SHP77 treated with DMSO at 0.1 percent for 48 hours (cell line): ENCODE data around the gene TMEM178B.
"Not testable (repeated sequence)": the region's sequence is repeated elsewhere in the genome, so short reads cannot be mapped to it uniquely, and the experiment has no call there.

Experiments
- DNase-seq: peaks from one replicate; lab custom pipeline; 2025; lab: John Stamatoyannopoulos, UW

Gene TMEM178B

DNA sequence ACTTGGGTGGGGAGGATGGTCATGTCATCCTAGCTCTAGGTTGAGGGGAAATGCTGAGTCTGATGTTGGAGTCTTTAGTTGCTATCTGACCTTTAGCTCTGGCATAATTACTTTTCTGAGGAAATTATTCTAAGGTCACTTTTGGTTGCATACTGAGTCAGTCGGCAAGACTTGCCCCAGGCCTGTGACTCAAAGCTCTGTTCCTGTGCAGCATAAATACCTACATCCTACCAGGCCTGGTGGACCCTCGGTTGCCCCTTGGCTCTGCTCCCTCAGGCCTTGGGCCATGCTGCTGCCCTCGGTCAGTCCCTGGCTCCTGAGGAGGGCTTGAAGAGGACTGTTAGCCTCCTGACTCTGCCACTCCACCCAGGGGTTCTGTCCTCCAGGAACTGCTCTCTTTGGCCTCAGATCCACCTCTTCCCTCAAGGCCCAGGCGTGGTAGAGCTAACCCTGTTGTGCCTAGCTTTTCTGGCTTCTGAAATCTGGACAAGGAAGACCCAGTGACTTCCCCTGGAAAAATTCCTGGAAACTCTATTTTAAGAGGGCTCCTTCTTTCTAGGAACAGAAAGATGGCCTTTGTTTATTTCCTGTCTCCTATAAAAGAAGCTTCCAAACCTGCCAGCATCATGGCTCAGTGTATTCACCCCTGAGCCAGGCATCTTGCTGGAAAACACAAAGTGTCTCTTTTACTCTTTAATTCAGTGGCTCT lies 71.2 kb downstream of the TMEM178B start:
- no peak for DNase-seq

DNA sequence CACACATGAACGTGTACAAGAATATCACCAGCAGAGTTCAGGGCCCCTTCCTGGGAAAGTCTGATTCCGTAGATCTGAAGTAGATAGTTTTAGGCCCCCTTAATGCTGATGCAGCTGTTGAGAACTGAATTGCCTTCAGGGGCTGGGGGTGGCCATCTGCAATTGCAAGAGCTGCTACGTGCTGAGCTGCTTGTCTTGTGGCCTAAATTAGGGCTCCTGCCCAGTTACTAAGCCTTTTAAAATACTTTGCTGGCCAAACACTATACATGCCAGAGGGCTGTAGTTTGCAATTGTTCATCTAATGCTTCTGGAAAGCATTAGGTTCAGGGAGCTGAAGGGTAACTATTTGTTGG lies 71.7 kb downstream of the TMEM178B start:
- DNase-seq, result no peak

DNA sequence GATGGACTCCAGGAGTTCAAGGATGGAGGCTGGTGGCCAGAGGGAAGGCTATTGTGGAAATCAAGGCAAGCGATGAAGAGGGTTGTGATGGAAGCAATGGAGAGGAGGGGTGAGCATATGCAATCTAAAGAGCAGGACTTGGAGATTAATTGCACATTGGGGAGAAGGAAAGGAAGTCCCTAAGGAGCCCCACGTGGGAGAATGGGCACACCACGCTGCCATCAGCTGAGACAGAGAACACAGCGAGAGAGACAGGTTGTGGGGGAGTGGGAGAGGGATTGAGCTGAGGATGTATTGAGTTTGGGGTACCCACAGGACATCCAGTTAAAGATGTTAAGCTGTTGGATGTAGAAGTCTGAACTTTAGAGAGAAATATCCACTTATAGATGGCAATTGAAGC lies 73.6 kb downstream of the TMEM178B start:
- no peak for DNase-seq

DNA sequence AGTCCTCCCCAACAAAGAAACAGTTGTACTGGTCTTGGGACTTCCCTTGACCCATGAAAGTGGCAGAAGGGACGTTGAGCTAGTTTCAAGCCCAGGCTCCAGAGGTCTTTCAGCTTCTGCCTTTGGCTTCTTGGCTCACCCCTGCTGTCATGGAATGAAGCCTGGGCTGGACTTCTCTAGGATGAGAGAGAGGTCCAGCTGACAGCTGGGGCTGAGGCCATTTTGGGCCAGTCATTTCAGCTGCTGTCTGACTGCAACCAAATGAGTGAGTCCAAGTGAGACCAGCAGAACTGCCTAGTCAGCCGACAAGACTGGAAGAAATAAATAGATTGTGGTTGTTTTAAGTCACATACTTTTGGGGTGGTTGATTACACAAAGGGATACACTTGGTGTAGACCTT lies 76.6 kb downstream of the TMEM178B start:
- DNase-seq, result no peak

DNA sequence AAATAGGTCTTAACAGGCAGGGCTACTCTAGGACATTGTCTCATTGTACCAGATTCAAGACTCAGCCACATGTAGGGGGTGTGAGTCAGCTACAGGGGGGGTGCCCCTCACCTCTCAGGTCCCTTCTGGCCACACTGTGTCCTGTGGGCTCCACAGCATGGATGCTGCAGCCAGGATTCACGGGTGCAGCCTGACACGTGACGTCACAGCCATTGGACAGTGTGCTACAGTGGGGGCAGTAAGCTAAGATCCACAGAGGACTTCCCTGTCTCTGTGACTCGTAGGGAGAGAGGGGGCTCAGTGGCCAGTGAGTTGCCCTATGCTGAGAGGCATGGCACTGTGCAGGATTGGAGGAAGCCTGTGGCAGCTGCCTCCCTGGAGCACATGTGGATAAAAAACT lies 77.9 kb downstream of the TMEM178B start:
- DNase-seq, result no peak

DNA sequence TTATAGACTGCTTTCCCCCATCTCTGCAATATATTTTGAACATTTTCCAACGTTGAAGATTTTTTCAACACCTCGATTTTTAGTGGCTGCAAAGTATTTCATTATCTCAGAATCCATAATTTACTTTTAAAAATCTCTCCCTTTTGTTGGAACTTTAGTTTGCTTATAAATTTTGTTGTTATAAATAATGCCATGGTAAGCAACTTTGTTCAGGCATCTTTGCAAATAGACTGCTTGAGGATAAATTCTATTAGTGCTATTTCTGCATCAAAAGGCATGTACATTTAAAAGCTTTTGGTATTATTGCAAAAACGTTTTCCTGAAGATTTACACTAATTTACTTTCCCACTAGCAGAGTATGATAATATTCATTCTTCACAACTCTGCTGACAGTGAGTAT lies 79.4 kb downstream of the TMEM178B start:
- DNase-seq, result no peak

DNA sequence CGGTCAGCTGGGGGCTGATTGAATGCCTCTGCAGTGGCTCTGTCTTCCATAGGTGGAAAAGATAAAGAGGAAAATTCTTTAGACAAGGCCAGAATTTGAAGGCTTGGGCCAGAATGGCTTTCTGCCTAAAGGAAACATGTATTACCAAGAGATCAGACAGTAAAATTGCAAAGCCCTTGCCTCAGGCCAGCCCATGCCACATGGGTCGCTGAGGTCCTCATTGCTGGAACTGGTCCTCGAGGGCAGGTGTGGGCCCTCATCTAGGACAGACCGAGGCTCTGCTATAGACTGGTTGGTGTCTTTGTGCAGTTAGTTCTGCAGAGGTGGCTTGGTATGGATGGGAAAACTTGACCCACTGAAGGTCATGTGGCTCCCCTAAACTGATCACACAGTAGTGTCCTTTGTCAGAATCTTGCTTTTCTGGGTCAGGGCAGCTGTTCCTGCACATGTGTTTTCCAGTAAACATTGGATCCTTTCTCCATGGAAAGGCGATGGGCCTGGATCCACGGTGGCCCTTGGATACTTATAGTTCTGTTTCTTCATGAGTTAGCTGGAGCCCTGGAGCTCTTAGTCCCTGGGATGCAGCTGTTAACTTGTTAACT lies 80.4 kb downstream of the TMEM178B start:
- DNase-seq, result no peak

DNA sequence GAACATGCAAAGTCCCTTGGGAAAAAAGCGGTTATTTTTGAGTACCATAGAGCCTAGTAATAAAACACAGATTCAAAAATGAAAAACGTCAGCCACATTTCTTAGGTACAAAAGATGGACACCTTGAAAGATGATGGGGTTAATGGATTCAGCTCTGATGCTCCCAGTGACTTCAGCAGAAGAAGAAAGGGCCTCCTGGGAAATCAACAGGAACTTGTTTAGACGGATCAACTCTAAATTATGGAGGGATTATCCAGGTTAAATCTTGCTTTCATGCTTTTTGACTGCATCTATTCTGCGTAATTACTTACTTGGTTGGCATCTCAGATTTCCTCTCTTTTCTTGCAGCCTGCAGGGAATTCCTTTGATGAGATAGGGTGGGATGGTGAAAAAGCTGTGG lies 82.5 kb downstream of the TMEM178B start:
- no peak for DNase-seq

DNA sequence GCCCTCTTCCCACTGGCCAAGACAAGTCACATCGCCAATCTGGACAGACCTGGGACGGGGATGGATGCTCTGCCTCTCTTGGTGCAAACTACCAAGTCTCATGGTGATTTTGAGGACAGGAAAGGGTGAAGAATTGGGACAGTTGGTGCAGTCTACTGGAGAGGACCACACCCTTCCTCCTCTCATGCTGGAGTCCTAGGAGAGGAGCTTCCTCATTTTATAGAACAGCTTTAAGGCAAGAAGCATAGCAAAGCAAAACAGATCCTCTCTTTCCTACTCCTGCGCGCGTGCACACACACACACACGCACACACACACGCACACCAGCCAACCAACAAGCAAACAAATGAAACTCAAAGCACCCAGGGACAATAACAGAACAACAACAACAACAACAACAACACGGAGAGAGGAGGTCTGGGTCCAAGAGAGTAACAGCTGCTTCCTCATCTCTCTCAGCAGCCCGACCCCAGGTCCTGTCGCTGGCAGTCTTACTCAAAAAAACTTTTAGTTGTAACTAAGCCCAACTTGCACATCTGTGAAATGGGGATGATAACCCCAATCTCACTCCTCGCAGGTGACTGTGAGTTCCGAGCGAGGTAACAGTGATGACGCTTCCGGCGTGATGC lies 83.4 kb downstream of the TMEM178B start:
- DNase-seq, result no peak

DNA sequence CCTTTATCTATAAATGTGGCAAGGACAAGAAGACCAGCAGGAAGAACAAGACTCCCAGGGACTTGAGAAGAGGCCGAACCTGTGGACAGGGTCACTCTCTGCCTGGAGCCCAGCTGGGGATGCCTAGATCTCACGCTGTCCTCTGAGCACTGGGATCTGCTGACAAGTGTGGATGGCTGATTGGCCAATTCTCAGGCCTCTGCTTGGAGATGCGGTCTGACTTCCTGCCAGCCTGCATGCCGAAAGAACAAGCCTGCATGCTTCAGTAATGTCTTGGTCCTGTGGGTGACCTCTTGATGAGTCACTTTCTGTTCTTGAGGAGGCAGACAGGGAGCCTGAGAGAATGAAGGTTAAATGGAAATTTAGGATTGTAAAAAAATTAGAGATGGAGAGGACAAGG lies 84.7 kb downstream of the TMEM178B start:
- no peak for DNase-seq

DNA sequence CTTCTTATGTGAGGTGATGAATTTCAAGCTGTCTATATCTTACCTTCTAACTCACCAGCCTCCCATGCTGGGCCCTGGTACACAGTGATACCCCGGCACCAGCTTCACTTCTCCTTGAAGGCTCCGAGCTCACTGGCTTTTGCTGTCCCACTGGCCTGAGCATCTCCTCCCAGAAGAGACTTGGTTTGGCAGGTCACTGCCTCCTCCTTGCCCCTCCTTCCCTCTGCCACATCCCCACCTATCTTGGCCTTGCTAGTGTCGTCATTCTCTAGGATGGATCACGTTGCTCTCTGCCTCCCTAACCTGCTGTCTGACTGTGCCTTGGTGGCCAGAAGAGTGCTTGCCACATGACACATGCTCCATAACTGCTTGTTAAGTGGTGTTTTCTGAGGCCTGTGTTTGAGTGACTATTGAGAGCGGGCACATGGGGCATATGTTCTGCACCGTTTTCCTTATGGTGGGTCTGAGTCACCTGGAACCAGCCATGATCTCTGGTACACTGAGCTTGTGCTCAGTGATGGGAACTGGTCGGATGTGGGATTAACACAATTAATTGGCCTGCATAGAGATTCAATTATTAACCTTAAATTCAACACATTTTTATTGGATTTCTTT lies 86.5 kb downstream of the TMEM178B start:
- DNase-seq, result no peak

DNA sequence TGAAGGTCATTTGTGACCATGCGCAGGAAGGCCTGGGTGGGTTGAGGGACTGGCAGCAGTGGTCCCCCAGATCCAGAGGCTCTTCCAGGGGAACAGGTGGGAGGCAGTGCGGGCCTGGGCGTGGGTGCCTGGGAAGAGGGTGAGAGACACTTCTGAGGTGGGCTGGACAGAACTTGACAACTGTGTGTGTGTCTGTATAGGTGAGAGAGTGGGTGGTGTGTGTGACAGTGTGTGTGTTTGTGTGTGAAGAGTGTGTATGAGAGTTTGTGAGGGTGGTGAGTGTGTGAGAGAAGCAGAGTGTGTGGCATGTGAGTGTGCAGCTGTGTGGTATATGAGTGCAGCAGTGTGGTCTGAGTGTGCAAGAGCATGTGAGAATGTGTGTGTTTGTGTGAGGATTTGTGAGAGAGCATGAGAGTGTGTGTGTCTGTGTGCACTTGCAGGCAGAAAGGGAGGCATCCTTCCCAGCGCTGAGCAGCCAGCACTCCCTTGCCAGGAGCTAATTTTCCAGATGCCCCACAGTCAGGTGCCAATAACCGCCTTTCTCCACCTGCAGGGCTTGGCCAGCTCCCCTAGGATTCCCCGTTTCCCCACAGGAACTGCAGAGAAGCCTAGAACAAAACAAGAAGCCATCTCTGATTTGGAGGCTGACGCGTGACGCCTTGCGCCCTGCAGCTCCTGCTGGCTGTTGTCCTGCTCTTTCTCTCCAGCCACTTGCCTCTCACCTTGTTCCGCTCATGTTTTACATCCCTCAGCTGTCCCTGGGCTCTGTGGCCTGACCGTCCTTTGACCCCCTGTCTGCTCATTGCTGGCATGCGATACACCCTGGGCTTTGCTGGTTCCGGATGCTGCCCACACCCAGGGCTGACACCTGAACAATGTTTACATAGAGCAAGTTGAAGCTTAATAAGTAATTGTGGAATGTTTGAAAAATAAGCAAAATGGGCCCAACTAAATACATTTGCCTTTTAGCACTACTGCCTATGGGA lies 88.0 kb downstream of the TMEM178B start:
- no peak for DNase-seq

DNA sequence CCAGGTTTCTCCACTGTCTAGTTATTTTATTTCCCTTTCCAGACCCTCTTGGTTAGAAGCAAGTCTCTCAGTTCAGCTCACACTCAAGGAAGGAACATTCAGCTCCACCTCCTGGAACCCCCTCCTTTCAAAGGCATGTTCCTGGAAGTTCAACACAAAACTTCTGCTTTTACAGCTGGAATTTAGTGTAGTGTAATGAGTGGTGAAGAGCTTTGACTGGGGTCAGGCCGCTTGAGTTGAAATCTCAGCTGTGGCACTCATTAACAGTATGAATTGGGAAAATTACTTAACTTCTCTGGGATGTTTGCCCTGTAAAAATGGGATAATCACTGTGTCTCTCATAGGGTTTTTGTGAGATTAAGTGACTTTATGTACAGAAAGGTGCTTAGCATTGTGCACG lies 91.7 kb downstream of the TMEM178B start:
- no peak for DNase-seq

DNA sequence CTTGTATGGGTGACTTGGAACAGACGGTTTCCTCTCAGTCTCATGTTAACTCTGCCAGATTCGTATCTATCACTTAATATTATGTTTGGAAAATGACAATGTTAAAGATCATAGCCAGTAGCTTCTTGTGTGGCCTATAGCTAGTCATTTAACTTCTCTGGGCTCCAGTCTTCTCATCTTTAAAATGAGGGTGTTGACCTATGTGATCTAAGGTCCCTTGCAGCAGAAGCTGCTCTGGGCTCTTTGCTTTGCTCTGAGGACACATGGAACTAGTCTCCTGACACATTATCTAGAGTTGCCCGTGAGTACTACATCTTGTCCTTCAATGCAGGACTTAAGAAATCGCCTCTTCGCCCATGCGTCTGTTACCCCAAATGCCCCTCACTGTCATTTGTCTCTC lies 93.1 kb downstream of the TMEM178B start:
- no peak for DNase-seq

DNA sequence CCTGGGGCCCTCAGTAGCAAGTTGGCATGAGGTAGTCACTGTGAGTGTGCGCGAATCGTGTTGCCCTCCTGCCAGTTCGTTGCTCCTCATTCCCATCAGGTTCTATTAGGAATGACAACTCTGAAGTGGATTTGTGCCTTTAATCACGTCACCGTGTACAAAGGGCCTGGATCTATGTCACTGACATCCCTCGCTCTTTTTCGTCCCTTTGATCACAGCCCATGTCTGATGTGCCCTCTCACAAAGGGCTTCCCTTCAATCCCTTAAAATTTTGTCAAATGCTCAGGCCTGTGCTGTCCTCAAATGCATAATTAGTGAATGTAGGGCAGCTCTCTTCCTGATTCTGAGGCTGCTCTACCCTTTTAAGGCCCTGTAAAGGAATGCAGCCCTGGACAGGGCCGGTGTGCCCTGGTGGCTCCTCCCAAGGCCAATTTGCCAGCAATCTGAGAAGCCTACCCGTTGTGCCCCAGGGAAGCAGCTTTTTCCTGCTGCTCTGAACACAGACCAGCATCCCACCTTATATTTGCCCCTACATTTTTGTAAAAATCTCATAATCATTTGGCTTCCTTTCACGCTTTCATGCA lies 93.6 kb downstream of the TMEM178B start:
- no peak for DNase-seq

DNA sequence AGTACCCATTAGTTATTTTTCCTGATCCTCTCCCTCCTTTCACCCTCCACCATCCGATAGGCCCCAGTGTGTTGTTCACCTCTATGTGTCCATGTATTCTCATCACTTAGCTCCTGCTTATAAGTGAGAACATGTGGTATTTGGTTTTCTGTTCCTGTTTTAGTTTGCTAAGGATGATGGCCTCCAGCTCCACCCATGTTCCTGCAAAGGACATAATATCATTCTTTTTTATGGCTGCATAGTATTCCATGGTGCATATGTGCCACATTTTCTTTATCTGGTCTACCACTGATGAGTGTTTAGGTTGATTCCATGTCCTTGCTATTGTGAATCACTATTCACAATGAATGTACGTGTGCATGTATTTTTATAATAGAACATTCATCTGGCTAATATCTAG lies 95.3 kb downstream of the TMEM178B start:
- DNase-seq, result not testable (repeated sequence)

DNA sequence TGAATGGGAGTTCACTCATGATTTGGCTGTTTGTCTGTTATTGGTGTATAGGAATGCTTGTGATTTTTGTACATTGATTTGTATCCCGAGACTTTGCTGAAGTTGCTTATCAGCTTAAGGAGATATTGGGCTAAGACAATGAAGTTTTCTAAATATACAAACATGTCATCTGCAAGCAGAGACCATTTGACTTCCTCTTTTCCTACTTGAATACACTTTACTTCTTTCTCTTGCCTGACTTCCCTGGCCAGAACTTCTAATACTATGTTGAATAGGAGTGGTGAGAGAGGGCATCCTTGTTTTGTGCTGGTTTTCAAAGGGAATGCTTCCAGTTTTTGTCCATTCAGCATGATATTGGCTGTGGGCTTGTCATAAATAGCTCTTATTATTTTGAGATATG lies 101.9 kb downstream of the TMEM178B start:
- DNase-seq, result not testable (repeated sequence)

DNA sequence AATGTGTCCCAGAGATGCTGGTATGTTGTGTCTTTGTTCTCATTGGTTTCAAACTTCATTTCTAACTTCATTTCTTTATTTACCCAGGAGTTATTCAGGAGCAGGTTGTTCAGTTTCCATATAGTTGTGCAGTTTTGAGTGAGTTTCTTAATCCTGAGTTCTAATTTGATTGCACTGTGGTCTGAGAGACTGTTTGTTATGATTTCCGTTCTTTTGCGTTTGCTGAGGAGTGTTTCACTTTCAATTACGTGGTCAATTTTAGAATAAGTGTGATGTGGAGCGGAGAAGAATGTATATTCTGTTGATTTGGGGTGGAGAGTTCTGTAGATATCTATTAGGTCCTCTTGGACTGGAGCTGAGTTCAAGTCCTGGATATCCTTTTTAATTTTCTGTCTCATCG lies 103.3 kb downstream of the TMEM178B start:
- not testable (repeated sequence) for DNase-seq

DNA sequence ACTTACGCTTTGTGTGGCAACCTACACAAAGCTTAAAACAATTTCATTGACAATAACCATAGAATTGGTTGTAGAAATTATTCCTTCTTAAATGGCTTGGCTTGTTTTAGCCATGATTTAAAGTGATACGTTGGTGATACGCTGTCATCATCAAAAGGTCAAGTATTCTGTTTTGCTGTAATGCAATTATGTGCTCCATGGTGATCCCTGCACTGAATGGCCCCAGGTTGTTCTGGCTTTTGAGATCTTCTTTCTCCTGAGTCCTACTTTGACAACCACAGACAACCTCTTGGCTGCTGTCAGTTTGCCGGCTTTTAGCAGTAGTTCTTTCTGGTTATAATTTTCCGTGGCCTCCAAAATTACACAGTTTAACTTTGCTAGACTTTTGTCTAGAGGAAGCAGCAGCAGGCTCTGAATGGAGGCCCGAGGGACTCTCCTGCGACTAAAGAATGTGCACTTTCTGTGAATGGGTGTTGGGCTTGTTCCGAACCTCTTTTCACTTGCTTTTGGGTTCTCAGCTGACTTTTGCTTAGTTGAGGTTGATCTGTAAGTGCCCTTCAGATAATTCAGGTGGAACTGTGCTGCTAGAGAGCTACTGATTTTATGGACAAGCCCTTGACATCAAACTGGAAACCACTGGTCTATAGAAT lies 104.7 kb downstream of the TMEM178B start:
- DNase-seq, result no peak

DNA sequence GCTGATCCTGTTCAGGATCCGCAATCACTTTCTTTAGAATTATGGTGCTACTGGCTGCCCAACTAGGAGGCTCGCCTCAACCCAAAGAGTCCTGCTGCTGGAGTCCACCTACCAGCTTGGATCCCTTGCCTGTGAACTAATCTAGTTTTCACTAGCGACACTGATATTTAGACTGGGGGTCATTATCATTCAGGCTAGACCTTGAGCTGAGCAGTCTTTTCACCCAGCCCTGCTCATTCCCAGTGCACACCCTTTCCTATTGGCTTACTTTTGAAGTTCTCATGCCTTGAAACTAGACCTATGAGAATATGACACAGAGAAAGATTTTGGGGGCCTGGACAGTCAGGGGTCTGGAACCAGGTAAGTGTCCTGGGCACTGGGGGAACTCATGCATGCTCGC lies 107.9 kb downstream of the TMEM178B start:
- DNase-seq, result no peak

DNA sequence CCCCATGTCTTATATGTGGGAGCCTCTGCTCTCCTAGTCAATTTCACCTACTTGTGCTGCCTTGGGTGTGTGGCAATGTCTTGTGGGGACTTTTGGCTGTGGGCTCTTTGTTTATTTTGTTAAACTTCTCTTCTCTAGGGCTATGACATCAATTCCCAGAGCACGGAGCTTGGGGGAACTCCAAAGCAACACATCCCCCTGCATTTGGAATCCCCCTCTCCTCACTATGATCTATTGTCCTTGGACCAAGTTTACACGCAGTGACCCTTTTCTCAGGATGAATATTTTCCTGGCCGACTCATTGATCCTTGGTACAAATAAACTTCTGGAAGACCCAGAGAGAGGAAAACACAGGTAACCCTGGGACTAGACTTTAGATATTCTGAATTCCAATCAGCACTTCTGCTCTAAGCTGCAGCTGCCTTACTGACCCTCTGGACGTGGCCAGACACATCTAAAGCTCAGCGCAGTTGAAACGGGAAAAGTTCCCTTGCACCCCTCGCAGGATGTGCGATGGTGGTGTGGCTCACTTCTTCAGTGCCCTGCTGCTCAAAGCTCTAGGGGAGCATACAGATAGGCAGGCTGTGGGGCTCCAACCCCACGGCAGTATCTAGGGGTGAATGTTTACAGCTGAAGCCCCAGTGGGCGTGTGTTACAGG lies 110.8 kb downstream of the TMEM178B start:
- DNase-seq, result no peak
